HG03103 (cell line): ENCODE results near the gene LMO7.
"Not testable (repeated sequence)": the region's sequence is repeated elsewhere in the genome, so short reads cannot be mapped to it uniquely, and the experiment has no call there.

Experiments used
- ATAC-seq: cut with Tn5 transposase; IDR thresholded peaks from one replicate; pipeline ENCODE4 v1.9.1; 2021; ENCODE audit warnings: low read depth; ENCODE audit not compliant: unreplicated experiment

Gene LMO7

GRCh38 chr13:75769141-75769905, 133.2 kb downstream of the LMO7 start:
- no peak for ATAC-seq

GRCh38 chr13:75770164-75770563, 134.0 kb downstream of the LMO7 start:
- ATAC-seq: no peak

DNA sequence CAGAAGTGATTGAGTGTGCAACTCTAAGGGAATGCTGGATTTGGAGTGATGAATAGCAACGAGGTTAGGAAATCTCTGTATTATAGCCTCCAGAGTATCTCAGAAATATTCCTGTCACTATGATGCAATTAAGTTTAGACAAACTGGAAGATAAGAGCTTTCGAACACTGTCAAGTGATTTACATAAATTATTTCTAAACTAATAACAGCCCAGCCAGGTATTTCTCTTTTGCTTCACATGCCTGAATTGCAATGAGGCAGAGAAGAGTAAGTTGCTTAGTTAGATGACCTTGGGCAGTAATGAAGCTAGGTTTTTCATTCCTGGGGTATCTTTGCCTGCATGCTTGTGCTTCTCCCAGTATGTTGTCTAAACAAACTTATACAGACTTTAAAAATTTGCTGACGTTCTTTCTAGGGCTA, 134.5 kb downstream of the LMO7 start:
- no peak for ATAC-seq

GRCh38 chr13:75771226-75771625, 135.1 kb downstream of the LMO7 start:
- ATAC-seq: no peak

GRCh38 chr13:75771818-75772217, 135.7 kb downstream of the LMO7 start:
- no peak for ATAC-seq

GRCh38 chr13:75774176-75774575, 138.0 kb downstream of the LMO7 start:
- no peak for ATAC-seq

- ATAC-seq: no peak
These were observed 140.4 kb downstream of the LMO7 start for GRCh38 chr13:75776550-75776949.

GRCh38 chr13:75779393-75779792, 143.3 kb downstream of the LMO7 start:
- no peak for ATAC-seq

DNA sequence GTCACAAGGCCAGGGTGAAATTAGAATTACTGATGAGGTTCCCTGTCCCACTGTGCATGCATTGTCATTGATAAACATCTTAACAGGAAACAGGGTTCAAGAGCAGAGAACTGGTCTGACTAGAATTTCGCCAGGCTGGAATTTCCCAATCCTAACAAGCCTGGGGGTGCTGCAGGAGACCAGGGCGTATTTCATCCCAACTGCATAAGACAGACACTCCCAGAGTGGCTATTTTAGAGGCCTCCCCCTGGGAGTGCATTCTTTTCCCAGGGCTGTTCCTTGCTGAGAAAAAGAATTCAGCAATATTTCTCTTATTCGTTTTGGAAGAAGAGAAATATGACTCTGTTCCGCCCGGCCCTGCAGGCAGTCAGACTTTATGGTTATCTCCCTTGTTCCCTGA, 144.0 kb downstream of the LMO7 start:
- ATAC-seq: not testable (repeated sequence)

DNA sequence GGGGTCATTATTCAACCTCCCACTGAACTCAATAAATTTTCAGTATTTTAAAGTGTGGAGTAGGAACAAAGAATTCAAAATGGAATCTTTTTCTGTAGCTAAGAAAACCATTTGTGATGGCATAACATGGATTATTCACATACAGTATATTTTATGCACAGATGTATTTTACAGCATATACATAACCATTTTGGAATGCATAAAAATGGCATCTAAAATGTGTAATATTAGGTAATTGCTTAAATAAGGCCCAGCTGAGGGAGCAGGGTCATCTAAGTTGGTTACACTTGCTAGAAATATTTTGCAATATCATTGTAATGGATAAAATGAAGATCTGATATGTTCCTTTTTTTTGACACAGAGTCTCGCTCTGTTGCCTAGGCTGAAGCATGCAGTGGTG, 146.9 kb downstream of the LMO7 start:
- ATAC-seq: no peak

DNA sequence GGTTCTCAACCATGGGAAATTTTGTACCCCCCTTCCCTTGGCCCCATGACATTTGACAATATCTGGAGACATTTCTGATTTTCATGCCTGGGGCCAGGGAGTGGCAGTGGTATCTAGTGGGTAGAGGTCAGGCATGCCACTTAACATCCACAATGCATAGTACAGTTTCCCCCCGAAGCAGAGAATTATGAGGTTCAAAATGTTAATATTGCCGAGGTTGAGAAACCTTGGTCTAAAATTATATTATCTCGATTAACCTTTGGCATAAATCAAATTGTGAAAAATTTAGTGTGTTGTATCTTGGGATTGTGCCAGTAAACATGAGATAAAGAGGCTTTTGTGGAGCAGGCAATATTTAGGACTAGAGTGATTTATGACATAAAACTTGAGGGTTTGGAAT, 147.9 kb downstream of the LMO7 start:
- no peak for ATAC-seq

DNA sequence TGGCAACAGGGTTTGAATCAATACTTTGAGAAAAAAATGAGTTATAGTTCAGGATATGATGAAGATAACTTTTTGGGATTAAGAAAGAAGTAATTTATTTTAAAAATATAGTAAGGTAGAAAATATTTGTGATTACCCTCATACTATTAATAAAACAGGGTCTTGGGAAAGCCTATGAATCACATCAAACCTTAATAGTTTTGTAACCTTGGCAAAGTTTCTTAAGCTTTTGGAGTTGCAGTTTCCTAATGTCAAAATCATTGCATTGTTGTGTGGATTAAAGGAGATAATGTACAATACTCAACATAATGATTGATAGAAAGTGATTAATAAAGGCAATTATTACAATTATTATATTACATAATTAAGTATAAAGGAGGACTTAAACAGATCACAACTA, 149.0 kb downstream of the LMO7 start:
- ATAC-seq: no peak

GRCh38 chr13:75787249-75787928, 151.3 kb downstream of the LMO7 start:
- no peak for ATAC-seq

DNA sequence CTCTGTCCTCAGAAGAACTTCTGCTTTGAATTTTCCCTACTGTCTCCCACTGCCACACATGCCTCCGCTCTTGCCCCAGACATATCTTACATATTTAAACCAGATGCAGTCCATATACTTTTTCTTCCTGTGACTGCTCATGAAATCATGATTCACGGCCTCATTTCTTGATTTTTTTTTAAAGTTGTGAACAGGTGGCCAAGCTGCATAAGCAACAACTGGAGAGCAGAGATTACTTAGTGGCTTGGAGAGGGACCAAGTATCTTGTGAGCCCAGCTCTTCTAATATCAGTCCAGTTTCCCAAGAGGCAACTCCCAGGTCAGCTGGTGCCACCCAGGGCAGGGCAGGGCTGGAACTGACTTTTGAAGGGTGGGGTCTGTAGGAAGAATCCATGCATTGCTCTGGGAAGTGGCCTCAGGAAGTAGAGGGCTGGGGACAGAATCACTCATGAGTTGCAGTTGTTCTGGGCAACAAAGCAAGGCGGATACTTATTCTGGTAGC, 152.4 kb downstream of the LMO7 start:
- ATAC-seq: no peak

- no peak for ATAC-seq
These were observed 153.5 kb downstream of the LMO7 start for GRCh38 chr13:75789451-75790197.

DNA sequence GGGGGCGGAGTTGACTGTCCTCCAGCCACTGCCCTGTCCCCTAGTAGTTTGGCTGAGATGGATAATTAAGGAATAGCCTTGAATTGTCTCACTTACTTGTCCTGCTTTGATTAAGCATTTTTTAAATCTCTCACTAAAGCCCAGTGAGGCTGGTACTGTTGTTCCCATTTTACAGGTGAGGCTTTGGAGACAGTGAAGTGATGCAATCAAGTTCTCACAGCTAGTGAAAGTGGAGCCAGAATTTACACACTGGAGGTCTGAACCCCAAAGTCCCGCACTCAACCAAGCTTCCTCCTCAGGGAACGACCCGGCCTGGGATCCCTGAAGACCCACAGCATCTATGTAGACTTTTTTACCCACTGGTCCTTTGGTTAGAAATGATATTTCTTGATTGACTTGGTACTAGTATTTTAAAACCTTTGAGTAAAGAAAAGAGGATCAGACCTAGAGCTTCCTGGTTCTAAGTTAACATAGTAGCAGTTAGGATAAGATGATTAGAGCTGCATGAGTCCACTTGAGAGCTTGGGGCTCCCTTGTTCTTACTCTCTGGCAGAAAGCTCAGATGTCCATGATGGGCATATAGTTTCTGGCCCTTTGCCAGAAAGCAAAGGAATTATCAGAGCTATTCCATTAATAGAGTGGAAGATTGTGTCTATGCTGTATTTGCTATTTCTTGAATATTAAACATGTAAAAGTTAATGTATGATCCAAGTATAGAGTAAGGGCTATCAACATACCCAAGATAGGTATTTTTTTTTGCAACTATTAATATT, 154.3 kb downstream of the LMO7 start:
- ATAC-seq: no peak

DNA sequence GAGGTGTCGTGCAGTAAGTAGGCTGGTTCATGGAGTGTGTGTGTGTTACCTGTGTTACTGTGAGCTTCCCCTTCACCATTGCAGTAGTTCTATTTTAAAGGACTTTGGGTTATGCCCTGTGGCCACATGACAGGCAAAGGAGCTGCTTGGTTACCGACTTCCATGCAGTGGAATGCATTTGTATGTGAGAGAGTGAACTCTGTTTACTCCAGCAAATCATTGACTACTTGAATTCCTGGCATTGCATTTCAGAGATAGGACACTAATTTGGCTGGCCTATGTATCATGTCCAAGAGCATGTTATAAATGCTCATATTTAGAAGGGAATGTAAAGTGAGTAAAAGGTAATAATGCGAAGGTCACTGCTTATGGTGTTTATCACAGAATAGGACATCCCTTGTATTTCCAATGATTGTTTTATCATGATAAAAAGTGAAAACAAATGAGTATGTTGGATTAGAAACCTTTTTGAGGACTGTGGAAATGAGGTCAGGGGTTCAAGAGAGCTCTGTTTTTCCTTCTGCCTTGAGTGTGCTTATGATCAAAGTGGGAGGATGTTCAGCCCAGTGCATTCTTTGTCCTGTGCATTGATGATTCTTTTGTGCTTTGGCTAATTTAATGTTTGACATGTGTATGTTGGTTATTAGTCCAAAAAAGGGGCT, 156.5 kb downstream of the LMO7 start:
- ATAC-seq: no peak

DNA sequence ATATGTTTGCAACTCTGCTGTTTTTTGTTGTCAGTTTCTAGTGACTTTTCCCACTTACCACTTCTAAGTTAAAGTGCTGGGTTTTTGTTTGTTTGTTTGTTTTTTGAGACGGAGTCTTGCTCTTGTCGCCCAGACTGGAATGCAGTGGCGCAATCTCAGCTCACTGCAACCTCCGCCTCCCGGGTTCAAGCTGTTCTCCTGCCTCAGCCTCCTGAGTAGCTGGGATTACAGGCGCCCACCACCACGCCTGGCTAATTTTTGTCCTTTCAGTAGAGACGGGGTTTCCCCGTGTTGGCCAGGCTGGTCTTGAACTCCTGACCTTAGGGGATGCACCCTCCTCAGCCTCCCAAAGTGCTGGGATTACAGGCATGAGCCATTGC, 157.0 kb downstream of the LMO7 start:
- not testable (repeated sequence) for ATAC-seq

DNA sequence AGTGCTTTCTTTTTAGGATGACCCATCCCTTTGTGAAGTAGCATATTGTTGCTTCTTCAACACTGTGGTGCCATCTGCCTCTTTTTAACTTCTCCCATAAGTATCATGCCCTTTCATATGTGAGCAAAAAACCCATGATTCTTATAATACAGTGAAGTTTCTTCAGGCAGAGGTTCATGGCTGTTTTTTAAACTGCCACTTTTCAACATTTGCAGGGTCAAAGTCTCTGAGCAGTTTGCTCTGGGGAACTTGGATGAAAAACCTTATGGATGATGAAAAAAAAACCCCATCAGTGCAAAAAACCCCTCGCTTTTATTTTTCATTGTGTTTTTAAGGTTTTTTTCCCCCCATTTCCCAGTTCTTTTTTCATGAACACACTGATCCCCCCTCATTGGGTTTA, 158.5 kb downstream of the LMO7 start:
- no peak for ATAC-seq

- ATAC-seq: no peak
These were observed 159.1 kb downstream of the LMO7 start for GRCh38 chr13:75795274-75795673.
